ENCODE data around the gene SNUPN.

SNUPN gene

GRCh38 chr15:75625542-75626347 is at the start of gene SNUPN:
TSS of gene SNUPN (minus strand) at chr15:75625725. CDS start at chr15:75621051, 4,674 bp downstream.
- DNase-seq, result peak; percentile 94 to 95

GRCh38 chr15:75674366-75674765 is 48.8 kb upstream of the SNUPN start:
- no peak for DNase-seq

GRCh38 chr15:75673426-75674235 is 48.1 kb upstream of the SNUPN start:
- no peak for DNase-seq

GRCh38 chr15:75672646-75673425 is 47.3 kb upstream of the SNUPN start:
- peak in 1 of 2 experiments; percentile 46 for DNase-seq

- DNase-seq, result no peak
These were observed 46.4 kb upstream of the SNUPN start for GRCh38 chr15:75671730-75672602.

GRCh38 chr15:75669879-75670212 is 44.3 kb upstream of the SNUPN start:
- DNase-seq, result no peak

GRCh38 chr15:75669191-75669878 is 43.8 kb upstream of the SNUPN start:
- DNase-seq, result no peak

- no peak for DNase-seq
These were observed 41.4 kb upstream of the SNUPN start for GRCh38 chr15:75666823-75667501.

- DNase-seq, result no peak
These were observed 38.5 kb upstream of the SNUPN start for GRCh38 chr15:75663931-75664421.

- peak; percentile 61 to 87 for DNase-seq
These were observed 37.4 kb upstream of the SNUPN start for GRCh38 chr15:75662823-75663519.

- no peak for DNase-seq
These were observed 36.2 kb upstream of the SNUPN start for GRCh38 chr15:75661756-75662140.

GRCh38 chr15:75661100-75661755 is 35.7 kb upstream of the SNUPN start:
- no peak for DNase-seq

GRCh38 chr15:75659928-75660645 is 34.6 kb upstream of the SNUPN start:
- peak; percentile 63 to 93 for DNase-seq

GRCh38 chr15:75659141-75659771 is 33.7 kb upstream of the SNUPN start:
- no peak for DNase-seq

GRCh38 chr15:75656813-75657212 is 31.3 kb upstream of the SNUPN start:
- no peak for DNase-seq

GRCh38 chr15:75656331-75656730 is 30.8 kb upstream of the SNUPN start:
- DNase-seq, result no peak

GRCh38 chr15:75655931-75656330 is 30.4 kb upstream of the SNUPN start:
- peak; percentile 98 to 99 for DNase-seq

- DNase-seq, result no peak
These were observed 28.8 kb upstream of the SNUPN start for GRCh38 chr15:75654201-75654907.

All from NCI-H524 (cell line).